Measurements from ENCODE around the gene RSPH1. TPM values are rescaled to one million over a fixed set of nuclear protein-coding genes. Genes with fewer than 3 reads are reported as not detected.

Gene RSPH1
- total RNA-seq, 1 donor from 2014 or later = 0.16 TPM

GRCh38 chr21:42513151-42513984 is 17.3 kb upstream of the RSPH1 start, which contains the start of gene SLC37A1:
Gene SLC37A1 (plus strand): TSS chr21:42513852. CDS start chr21:42518455, 4,603 bp downstream.
- no peak for DNase-seq

- no peak for DNase-seq
Measured at GRCh38 chr21:42512346-42513034, 16.5 kb upstream of the RSPH1 start.

GRCh38 chr21:42509244-42509643 is 13.2 kb upstream of the RSPH1 start:
- DNase-seq = no peak

GRCh38 chr21:42508371-42508770 is 12.3 kb upstream of the RSPH1 start:
- DNase-seq = no peak

- no peak for DNase-seq
Measured at GRCh38 chr21:42507418-42507817, 11.4 kb upstream of the RSPH1 start.

GRCh38 chr21:42505090-42505726 is 9.2 kb upstream of the RSPH1 start:
- DNase-seq = no peak

GRCh38 chr21:42503711-42504110 is 7.7 kb upstream of the RSPH1 start:
- no peak for DNase-seq

GRCh38 chr21:42500736-42501135 is 4.7 kb upstream of the RSPH1 start:
- DNase-seq = no peak

- no peak for DNase-seq
Measured at GRCh38 chr21:42500225-42500624, 4.2 kb upstream of the RSPH1 start.

GRCh38 chr21:42499444-42500112 is 3.6 kb upstream of the RSPH1 start:
- DNase-seq = no peak

- DNase-seq = no peak
Measured at GRCh38 chr21:42498012-42498411, 2.0 kb upstream of the RSPH1 start.

- peak; percentile 37 for DNase-seq
Measured at GRCh38 chr21:42496839-42497202, 797 bp upstream of the RSPH1 start.

GRCh38 chr21:42495765-42496119 is 282 bp downstream of the RSPH1 start:
- DNase-seq = peak; percentile 50

- DNase-seq = no peak
Measured at GRCh38 chr21:42495027-42495426, 997 bp downstream of the RSPH1 start.

- DNase-seq = no peak
Measured at GRCh38 chr21:42493109-42494060, 2.6 kb downstream of the RSPH1 start.

GRCh38 chr21:42492201-42492600 is 3.8 kb downstream of the RSPH1 start:
- no peak for DNase-seq

- no peak for DNase-seq
Measured at GRCh38 chr21:42491328-42491727, 4.7 kb downstream of the RSPH1 start.

GRCh38 chr21:42490720-42491119 is 5.3 kb downstream of the RSPH1 start:
- no peak for DNase-seq

GRCh38 chr21:42489991-42490390 is 6.0 kb downstream of the RSPH1 start:
- no peak for DNase-seq

- no peak for DNase-seq
Measured at GRCh38 chr21:42489006-42489563, 6.9 kb downstream of the RSPH1 start.

- DNase-seq = no peak
Measured at GRCh38 chr21:42486531-42486930, 9.5 kb downstream of the RSPH1 start.

Measured in occipital lobe (tissue), 2 donors.